ENCODE data around the gene WDFY4.

DNA sequence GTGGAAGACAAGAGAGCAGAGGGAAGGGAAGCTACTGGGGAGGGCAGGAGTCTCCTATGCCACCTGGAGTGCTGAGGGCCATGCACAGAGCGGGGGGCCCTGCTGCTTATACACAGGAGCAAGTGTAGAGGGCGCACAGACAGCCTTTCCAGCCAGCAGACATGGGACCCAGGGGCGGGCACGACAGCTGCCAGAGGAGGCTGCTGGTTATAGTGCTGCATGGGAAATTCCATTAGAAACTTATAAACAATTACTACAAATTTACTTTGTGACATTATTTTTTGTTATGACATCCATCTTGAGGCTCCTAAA lies 90.5 kb downstream of the WDFY4 start:
- TF ChIP-seq CTCF (conservative IDR thresholded peaks at IDR 0.05): no peak
- TF ChIP-seq ZFX (IDR thresholded peaks at IDR 0.05): no peak

Data from C4-2B (cell line).